ENCODE measurements around the gene SERPINI1.

Gene SERPINI1

GRCh38 chr3:167728632-167729323 lies 6.7 kb upstream of the SERPINI1 start:
- Histone ChIP-seq H4K91ac (ENCODE audit: low read depth, low read length) (no peak overlapping the region), H3K4ac (ENCODE audit: low read depth, low read length) (peak overlapping the region; percentile 89), H3K27me3 (ENCODE audit: insufficient read depth, low read length) (no peaks in the 10 kb centered on the region), H3K9ac (ENCODE audit: low read length) (no peak overlapping the region), H3K23ac (ENCODE audit: low read length) (no peak overlapping the region), H3K27ac (ENCODE audit: low read depth, low read length) (no peak overlapping the region), H3K18ac (ENCODE audit: low read length) (no peak overlapping the region), H3K4me2 (ENCODE audit: low read length) (no peak overlapping the region), H3K79me1 (ENCODE audit: low read length) (no peaks in the 10 kb centered on the region), H3K4me1 (ENCODE audit: control insufficient read depth in 1 of 2, insufficient read depth in 2 of 2, low read length in 2 of 2) (no peaks in the 10 kb centered on the region), H3K14ac (ENCODE audit: low read length) (no peak overlapping the region), H4K8ac (ENCODE audit: low read depth, low read length) (no peak overlapping the region), H4K12ac (ENCODE audit: low read depth, low read length) (no peak overlapping the region), H2BK12ac (ENCODE audit: low read length) (no peak overlapping the region), H2BK5ac (ENCODE audit: low read depth, low read length, poor library complexity) (no peak overlapping the region), H3K4me3 (ENCODE audit: low read depth, low read length) (no peak overlapping the region), H2BK120ac (ENCODE audit: insufficient read depth, low read length, poor library complexity) (no peak overlapping the region), H3K79me2 (ENCODE audit: control insufficient read depth, insufficient read depth, low read length, poor library complexity) (peaks cover 5% of the 10 kb centered on the region), H3K36me3 (ENCODE audit: control insufficient read depth in 1 of 2, insufficient read depth in 2 of 2, low read length in 2 of 2) (peaks cover 0 to 2% of the 10 kb centered on the region in 2 experiments), H3K9me3 (ENCODE audit: insufficient read depth, low read depth, low read length) (no peaks in the 10 kb centered on the region), H2AFZ (ENCODE audit: insufficient read depth, low read length, poor library complexity) (no peak overlapping the region), H2AK5ac (ENCODE audit: low read length) (no peak overlapping the region)
- no CpG with 5 or more reads among the region's 3 CpGs for WGBS (ENCODE audit: extremely low coverage, insufficient coverage, insufficient read length)
- no peak for DNase-seq

- Histone ChIP-seq H3K79me2 (ENCODE audit: control insufficient read depth, insufficient read depth, low read length, poor library complexity) (peaks cover 9% of the 10 kb centered on the region), H3K36me3 (ENCODE audit: control insufficient read depth in 1 of 2, insufficient read depth in 2 of 2, low read length in 2 of 2) (peaks cover 0 to 2% of the 10 kb centered on the region in 2 experiments), H2BK120ac (ENCODE audit: insufficient read depth, low read length, poor library complexity) (no peak overlapping the region), H3K4ac (ENCODE audit: low read depth, low read length) (peak overlapping the region; percentile 55), H3K9ac (ENCODE audit: low read length) (no peak overlapping the region), H3K9me3 (ENCODE audit: insufficient read depth, low read depth, low read length) (peaks cover 2% of the 10 kb centered on the region), H3K18ac (ENCODE audit: low read length) (no peak overlapping the region), H3K27me3 (ENCODE audit: insufficient read depth, low read length) (no peaks in the 10 kb centered on the region), H3K14ac (ENCODE audit: low read length) (no peak overlapping the region), H2AFZ (ENCODE audit: insufficient read depth, low read length, poor library complexity) (no peak overlapping the region), H3K79me1 (ENCODE audit: low read length) (peaks cover 6% of the 10 kb centered on the region), H3K27ac (ENCODE audit: low read depth, low read length) (no peak overlapping the region), H2BK5ac (ENCODE audit: low read depth, low read length, poor library complexity) (no peak overlapping the region), H2BK12ac (ENCODE audit: low read length) (no peak overlapping the region), H4K12ac (ENCODE audit: low read depth, low read length) (no peak overlapping the region), H3K4me3 (ENCODE audit: low read depth, low read length) (no peak overlapping the region), H3K4me2 (ENCODE audit: low read length) (no peak overlapping the region), H3K23ac (ENCODE audit: low read length) (no peak overlapping the region), H4K91ac (ENCODE audit: low read depth, low read length) (no peak overlapping the region), H3K4me1 (ENCODE audit: control insufficient read depth in 1 of 2, insufficient read depth in 2 of 2, low read length in 2 of 2) (no peaks in the 10 kb centered on the region), H4K8ac (ENCODE audit: low read depth, low read length) (no peak overlapping the region), H2AK5ac (ENCODE audit: low read length) (no peak overlapping the region)
- no CpG with 5 or more reads among the region's 2 CpGs for WGBS (ENCODE audit: extremely low coverage, insufficient coverage, insufficient read length)
- DNase-seq, result no peak
These were observed 5.9 kb upstream of the SERPINI1 start for GRCh38 chr3:167729591-167729990.

GRCh38 chr3:167731393-167731792 lies 4.1 kb upstream of the SERPINI1 start:
- H2BK5ac ChIP-seq (ENCODE audit: low read depth, low read length, poor library complexity), result no peak overlapping the region
- peak overlapping the region; percentile 99 for H3K4ac ChIP-seq (ENCODE audit: low read depth, low read length)
- no peak for DNase-seq
- peaks cover 11% of the 10 kb centered on the region for H3K79me2 ChIP-seq (ENCODE audit: control insufficient read depth, insufficient read depth, low read length, poor library complexity)
- H3K4me2 ChIP-seq (ENCODE audit: low read length), result no peak overlapping the region
- H3K4me3 ChIP-seq (ENCODE audit: low read depth, low read length), result no peak overlapping the region
- no peaks in the 10 kb centered on the region for H3K27me3 ChIP-seq (ENCODE audit: insufficient read depth, low read length)
- H2AFZ ChIP-seq (ENCODE audit: insufficient read depth, low read length, poor library complexity), result no peak overlapping the region
- no peak overlapping the region for H3K14ac ChIP-seq (ENCODE audit: low read length)
- H3K27ac ChIP-seq (ENCODE audit: low read depth, low read length), result no peak overlapping the region
- H3K36me3 ChIP-seq (ENCODE audit: control insufficient read depth in 1 of 2, insufficient read depth in 2 of 2, low read length in 2 of 2), result peaks cover 0 to 2% of the 10 kb centered on the region in 2 experiments
- no peak overlapping the region for H2BK12ac ChIP-seq (ENCODE audit: low read length)
- H2AK5ac ChIP-seq (ENCODE audit: low read length), result no peak overlapping the region
- H4K12ac ChIP-seq (ENCODE audit: low read depth, low read length), result no peak overlapping the region
- no peak overlapping the region for H4K91ac ChIP-seq (ENCODE audit: low read depth, low read length)
- no peak overlapping the region for H3K18ac ChIP-seq (ENCODE audit: low read length)
- H3K23ac ChIP-seq (ENCODE audit: low read length), result no peak overlapping the region
- peaks cover 3% of the 10 kb centered on the region for H3K9me3 ChIP-seq (ENCODE audit: insufficient read depth, low read depth, low read length)
- H3K79me1 ChIP-seq (ENCODE audit: low read length), result peaks cover 9% of the 10 kb centered on the region
- no peaks in the 10 kb centered on the region for H3K4me1 ChIP-seq (ENCODE audit: control insufficient read depth in 1 of 2, insufficient read depth in 2 of 2, low read length in 2 of 2)
- no peak overlapping the region for H3K9ac ChIP-seq (ENCODE audit: low read length)
- no peak overlapping the region for H4K8ac ChIP-seq (ENCODE audit: low read depth, low read length)
- WGBS (ENCODE audit: extremely low coverage, insufficient coverage, insufficient read length), result no CpG with 5 or more reads among the region's 2 CpGs
- no peak overlapping the region for H2BK120ac ChIP-seq (ENCODE audit: insufficient read depth, low read length, poor library complexity)

DNA sequence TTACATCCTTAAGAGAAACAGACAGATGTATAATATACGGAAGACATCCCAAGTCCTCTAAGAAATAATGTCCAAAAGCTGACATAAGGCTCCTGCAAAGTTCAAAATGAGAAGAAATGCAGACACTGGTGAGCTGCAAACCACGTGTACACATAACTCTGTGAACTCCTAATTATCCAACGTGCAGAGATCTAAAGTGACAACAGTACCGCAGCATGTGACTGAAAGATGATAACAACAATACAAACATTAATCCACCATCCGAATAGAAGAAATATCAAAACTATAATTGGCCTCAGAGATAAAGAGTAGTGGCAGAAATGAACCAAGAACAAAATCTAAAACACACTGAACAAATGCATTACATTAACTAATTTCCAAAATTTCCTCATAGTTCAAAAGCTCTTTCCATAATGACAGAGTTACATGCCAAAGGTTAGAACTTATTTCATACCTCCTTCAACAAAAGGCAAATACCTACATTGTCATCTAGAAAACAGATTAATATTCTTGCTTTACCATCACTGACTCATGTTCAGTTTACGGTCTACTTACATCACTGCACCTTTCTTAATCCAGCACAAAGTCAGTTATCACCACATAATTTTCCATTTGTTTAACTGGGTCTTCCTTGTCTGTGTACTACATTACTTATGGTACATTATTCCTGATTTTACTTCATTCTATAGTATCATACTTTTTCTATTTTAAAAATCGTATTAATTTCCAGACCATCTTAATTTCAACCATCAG lies 3.0 kb upstream of the SERPINI1 start:
- WGBS (ENCODE audit: extremely low coverage, insufficient coverage, insufficient read length), result no CpG with 5 or more reads among the region's 7 CpGs
- Histone ChIP-seq H3K27me3 (ENCODE audit: insufficient read depth, low read length) (no peaks in the 10 kb centered on the region), H3K18ac (ENCODE audit: low read length) (no peak overlapping the region), H3K4ac (ENCODE audit: low read depth, low read length) (peak overlapping the region; percentile 89), H4K12ac (ENCODE audit: low read depth, low read length) (no peak overlapping the region), H2BK5ac (ENCODE audit: low read depth, low read length, poor library complexity) (no peak overlapping the region), H3K36me3 (ENCODE audit: control insufficient read depth in 1 of 2, insufficient read depth in 2 of 2, low read length in 2 of 2) (peaks cover 0 to 2% of the 10 kb centered on the region in 2 experiments), H2BK120ac (ENCODE audit: insufficient read depth, low read length, poor library complexity) (no peak overlapping the region), H3K23ac (ENCODE audit: low read length) (no peak overlapping the region), H3K14ac (ENCODE audit: low read length) (no peak overlapping the region), H3K4me2 (ENCODE audit: low read length) (no peak overlapping the region), H2AFZ (ENCODE audit: insufficient read depth, low read length, poor library complexity) (no peak overlapping the region), H4K91ac (ENCODE audit: low read depth, low read length) (no peak overlapping the region), H3K4me3 (ENCODE audit: low read depth, low read length) (no peak overlapping the region), H3K79me1 (ENCODE audit: low read length) (peaks cover 9% of the 10 kb centered on the region), H4K8ac (ENCODE audit: low read depth, low read length) (no peak overlapping the region), H2AK5ac (ENCODE audit: low read length) (no peak overlapping the region), H3K27ac (ENCODE audit: low read depth, low read length) (no peak overlapping the region), H3K79me2 (ENCODE audit: control insufficient read depth, insufficient read depth, low read length, poor library complexity) (peaks cover 11% of the 10 kb centered on the region), H3K4me1 (ENCODE audit: control insufficient read depth in 1 of 2, insufficient read depth in 2 of 2, low read length in 2 of 2) (no peaks in the 10 kb centered on the region), H3K9me3 (ENCODE audit: insufficient read depth, low read depth, low read length) (peaks cover 3% of the 10 kb centered on the region), H3K9ac (ENCODE audit: low read length) (no peak overlapping the region), H2BK12ac (ENCODE audit: low read length) (no peak overlapping the region)
- no peak for DNase-seq

Measured in trophoblast cell (in vitro differentiated cells and primary cell).